K562 (cell line): ENCODE data around the gene FTSJ1. TPM values are rescaled to one million over a fixed set of nuclear protein-coding genes. Genes with fewer than 3 reads are reported as not detected.

Source experiments
- CC2D1A ChIP-seq: fragments of 450-650 bp; IDR thresholded peaks from 2 replicates; pipeline ENCODE4 v1.6.1; 2017; ENCODE audit warnings: mild to moderate bottlenecking
- CCNT2 ChIP-seq: IDR thresholded peaks from 2 replicates; pipeline ENCODE4 v1.6.1; 2011; ENCODE audit warnings: borderline replicate concordance, low read depth, mild to moderate bottlenecking, moderate library complexity, mixed read lengths, low read length; ENCODE audit not compliant: insufficient read length; ENCODE audit errors: extremely low read depth
- KAT2B ChIP-seq: IDR thresholded peaks from one replicate; pipeline ENCODE4 v1.6.1; 2012; ENCODE audit warnings: low read depth, mild to moderate bottlenecking, control low read depth, inconsistent platforms, low read length, moderate library complexity
- LARP7 ChIP-seq: fragments of 450-650 bp; IDR thresholded peaks from 2 replicates; pipeline ENCODE4 v1.6.1; 2016
- MEIS2 ChIP-seq: fragments of 450-650 bp; IDR thresholded peaks from 2 replicates; pipeline ENCODE4 v1.6.1; 2014; ENCODE audit warnings: mild to moderate bottlenecking; ENCODE audit not compliant: partially characterized antibody
- MNT ChIP-seq, 2 experiments: fragments of 450-650 bp; conservative IDR thresholded peaks; 2 replicates each; pipeline ENCODE4 v1.6.1; 2017; ENCODE audit warnings: mild to moderate bottlenecking in 2 of 2, moderate library complexity in 2 of 2
- PTTG1 ChIP-seq: fragments of 450-650 bp; IDR thresholded peaks from 2 replicates; pipeline ENCODE4 v1.6.1; 2016; ENCODE audit warnings: low read depth, mild to moderate bottlenecking, missing genetic modification characterization, missing compliant biosample characterization
- RAD21 ChIP-seq, 2 experiments: fragments of 250-450 bp in 1 of 2; fragments of 450-650 bp in 1 of 2; sonication (Bioruptor Pico) in 1 of 2; formaldehyde crosslinking in 1 of 2; IDR thresholded peaks in 1 of 2; conservative IDR thresholded peaks in 1 of 2; 2 replicates each; pipeline versions ENCODE4 v1.4.0 to v1.8.0; 2020 to 2022; ENCODE audit warnings: mild to moderate bottlenecking in 2 of 2, moderate library complexity in 1 of 2
- SREBF2 ChIP-seq: sonication (generic); formaldehyde crosslinking; IDR thresholded peaks from 2 replicates; pipeline ENCODE4 v1.4.0; 2020; ENCODE audit warnings: mild to moderate bottlenecking, missing genetic modification reagents
- ZBTB11 ChIP-seq, 3 experiments: fragments of 200-800 bp in 1 of 3; fragments of 250-450 bp in 1 of 3; fragments of 450-650 bp in 1 of 3; sonication (Bioruptor Pico) in 1 of 3; sonication (Bioruptor generic) in 1 of 3; formaldehyde crosslinking in 1 of 3; IDR thresholded peaks; 2 replicates each; pipeline versions ENCODE4 v1.6.1 to v1.8.0; 2016 to 2022; ENCODE audit warnings: mild to moderate bottlenecking in 2 of 3, missing genetic modification characterization in 2 of 3, missing compliant biosample characterization in 1 of 3, moderate library complexity in 1 of 3
- ZBTB9 ChIP-seq: fragments of 450-650 bp; formaldehyde crosslinking; IDR thresholded peaks from 2 replicates; pipeline ENCODE4 v1.4.0; 2020; ENCODE audit warnings: mild to moderate bottlenecking, moderate library complexity
- ZFP30 ChIP-seq: fragments of 250-450 bp; sonication (Bioruptor Pico); IDR thresholded peaks from 2 replicates; pipeline ENCODE4 v1.8.0; 2022; ENCODE audit warnings: moderate library complexity, mild to moderate bottlenecking, inconsistent platforms, borderline replicate concordance
- ZKSCAN1 ChIP-seq: fragments of 150-350 bp; IDR thresholded peaks from 2 replicates; pipeline ENCODE4 v1.6.1; 2016; ENCODE audit warnings: low read depth, low read length
- ZNF263 ChIP-seq: sonication (generic); formaldehyde crosslinking; IDR thresholded peaks from 2 replicates; pipeline ENCODE4 v1.8.0; 2022; ENCODE audit warnings: mild to moderate bottlenecking, missing genetic modification reagents, borderline replicate concordance
- ZNF551 ChIP-seq: fragments of 250-450 bp; sonication (Bioruptor Pico); IDR thresholded peaks from 2 replicates; pipeline ENCODE4 v1.5.0; 2021; ENCODE audit warnings: mild to moderate bottlenecking, moderate library complexity
- ZNF583 ChIP-seq: fragments of 250-450 bp; sonication (Bioruptor Pico); IDR thresholded peaks from 2 replicates; pipeline ENCODE4 v1.4.0; 2020
- ZNF589 ChIP-seq: fragments of 200-800 bp; sonication (Bioruptor generic); IDR thresholded peaks from 2 replicates; pipeline ENCODE4 v1.6.1; 2016; ENCODE audit warnings: low read depth, missing genetic modification characterization, missing compliant biosample characterization
- polyA plus RNA-seq, 8 experiments: library from polyadenylated mRNA; depleted of rRNA in 4 of 8; stranded (reverse) in 5 of 8; unstranded in 3 of 8; fragments of >200 nt; fragmentation: Nextera tagmentation in 2 of 8; fragmentation: Illumina TruSeq in 1 of 8; extraction: Ambion mirVana in 2 of 8; extraction: Trizol in 1 of 8; gene quantifications; 2 replicates each; pipeline versions ENCODE4 v1.2.1 to v1.2.3, GENCODE V29; 2011 to 2014; ENCODE audit warnings: inconsistent platforms in 1 of 8, missing spikeins in 1 of 8
- total RNA-seq, 7 experiments: library from RNA; depleted of rRNA in 6 of 7; stranded (reverse); fragments of >200 nt in 6 of 7; fragmentation: Illumina TruSeq in 2 of 7; extraction: Trizol in 2 of 7; gene quantifications; 2 replicates each; pipeline versions ENCODE4 v1.2.1 to v1.2.3, GENCODE V29; 2011 to 2021; ENCODE audit warnings: low replicate concordance in 1 of 7

Gene FTSJ1
- total and polyA plus RNA-seq, 9 of the 15 experiments (the other 6 are each of a cell fraction or from before 2014, with no cell fraction given): 12.2 to 95.6 (median 71.6) TPM

- 0 out of 2 replicates have a peak, but pooled peaks have one; percentile 45 for TF ChIP-seq CC2D1A
- no peak for TF ChIP-seq ZFP30 (CRISPR knock-in tag)
- no peak for TF ChIP-seq ZNF583 (CRISPR knock-in tag)
- no peak for TF ChIP-seq ZBTB11 (CRISPR knock-in tag; IDR thresholded peaks at IDR 0.05)
- TF ChIP-seq ZNF589 (CRISPR knock-in tag): no peak
- no peak for TF ChIP-seq ZBTB9 (CRISPR knock-in tag)
- TF ChIP-seq ZNF263: peak; percentile 30; the same call in 1 of the 2 replicates
- peak; percentile 11 to 54; a peak in 3 of 4 replicates for TF ChIP-seq RAD21 (CRISPR knock-in tag; conservative IDR thresholded peaks at IDR 0.05 in 1 of 2, IDR thresholded peaks at IDR 0.05 in 1 of 2)
- TF ChIP-seq MEIS2: peak; percentile 14
- no peak for TF ChIP-seq PTTG1 (tag)
- no peak for TF ChIP-seq LARP7
- no peak for TF ChIP-seq KAT2B
- 0 out of 4 replicates have a peak, but pooled peaks of 1 of the 2 experiments have one; percentile 26 for TF ChIP-seq MNT (conservative IDR thresholded peaks at IDR 0.05)
- TF ChIP-seq SREBF2 (CRISPR knock-in tag): no peak
- TF ChIP-seq ZNF551: no peak
- no peak for TF ChIP-seq CCNT2
- TF ChIP-seq ZKSCAN1: no peak
Measured at GRCh38 chrX:48468693-48469691, 7.0 kb upstream of the FTSJ1 start (continued).
